Measurements from ENCODE around the gene CATSPERB. TPM values are rescaled to one million over a fixed set of nuclear protein-coding genes. Genes with fewer than 3 reads are reported as not detected.

Gene CATSPERB
- total RNA-seq, 4 donors from 2014 or later, result 0.11 to 2.9 (median 0.91) TPM

- intact Hi-C loops (cut with DNase I), result no loop called here
- no peaks in the 10 kb centered on the region for H3K9me3 ChIP-seq
- 67% methylated on average over 2 of the region's 2 CpGs for WGBS
- H3K4me3 ChIP-seq, result no peak overlapping the region
- DNase-seq (ENCODE audit: extremely low spot score), result no peak
- TF ChIP-seq EP300 (IDR thresholded peaks at IDR 0.05) (no peak), POLR2AphosphoS5 (IDR thresholded peaks at IDR 0.05) (no peak), POLR2A (IDR thresholded peaks at IDR 0.05; ENCODE audit: low read depth) (no peak), CTCF (IDR thresholded peaks at IDR 0.05) (no peak)
- H3K4me1 ChIP-seq, result no peaks in the 10 kb centered on the region
- no peaks in the 10 kb centered on the region for H3K27me3 ChIP-seq
- H3K36me3 ChIP-seq, result no peaks in the 10 kb centered on the region
- H3K27ac ChIP-seq (replicated peaks in 1 of 4), result no peak overlapping the region
These were observed 38.3 kb upstream of the CATSPERB start for GRCh38 chr14:91770185-91770584.

- 47% methylated on average over 4 of the region's 4 CpGs for whole genome bisulfite sequencing
- intact Hi-C loops (cut with DNase I), result no loop called here
- Histone ChIP-seq H3K4me3 (no peak overlapping the region), H3K9me3 (peaks cover 0 to 8% (median 4%) of the 10 kb centered on the region in 4 donors), H3K36me3 (no peaks in the 10 kb centered on the region), H3K27ac (replicated peaks in 1 of 4) (no peak overlapping the region), H3K27me3 (no peaks in the 10 kb centered on the region), H3K4me1 (peaks cover 0 to 24% (median 10%) of the 10 kb centered on the region in 4 donors)
- no peak for TF ChIP-seq CTCF (IDR thresholded peaks at IDR 0.05)
- TF ChIP-seq POLR2A (IDR thresholded peaks at IDR 0.05; ENCODE audit: low read depth), result no peak
- TF ChIP-seq EP300 (IDR thresholded peaks at IDR 0.05), result no peak
- no peak for TF ChIP-seq POLR2AphosphoS5 (IDR thresholded peaks at IDR 0.05)
- no peak for DNase-seq (ENCODE audit: extremely low spot score)
These were observed 23.8 kb upstream of the CATSPERB start for GRCh38 chr14:91755570-91756295.

GRCh38 chr14:91754819-91755218 lies 22.9 kb upstream of the CATSPERB start:
- Histone ChIP-seq H3K9me3 (no peaks in the 10 kb centered on the region), H3K4me3 (no peak overlapping the region), H3K27ac (replicated peaks in 1 of 4) (no peak overlapping the region), H3K4me1 (peaks cover 0 to 24% (median 10%) of the 10 kb centered on the region in 4 donors), H3K36me3 (no peaks in the 10 kb centered on the region), H3K27me3 (no peaks in the 10 kb centered on the region)
- WGBS, result 29% methylated on average over 1 of the region's 1 CpG
- DNase-seq (ENCODE audit: extremely low spot score), result no peak
- TF ChIP-seq POLR2AphosphoS5 (IDR thresholded peaks at IDR 0.05) (no peak), POLR2A (IDR thresholded peaks at IDR 0.05; ENCODE audit: low read depth) (no peak)
- intact Hi-C loops (cut with DNase I), result no loop called here

- Histone ChIP-seq H3K36me3 (no peaks in the 10 kb centered on the region), H3K4me3 (no peak overlapping the region), H3K27me3 (no peaks in the 10 kb centered on the region), H3K27ac (replicated peaks in 1 of 4) (no peak overlapping the region), H3K4me1 (peaks cover 0 to 24% (median 10%) of the 10 kb centered on the region in 4 donors), H3K9me3 (no peaks in the 10 kb centered on the region)
- intact Hi-C loops (cut with DNase I), result no loop called here
- DNase-seq (ENCODE audit: extremely low spot score), result no peak
- WGBS, result 81% methylated on average over 1 of the region's 1 CpG
- TF ChIP-seq EP300 (IDR thresholded peaks at IDR 0.05), result no peak
- no peak for TF ChIP-seq CTCF (IDR thresholded peaks at IDR 0.05)
- no peak for TF ChIP-seq POLR2AphosphoS5 (IDR thresholded peaks at IDR 0.05)
- no peak for TF ChIP-seq POLR2A (IDR thresholded peaks at IDR 0.05; ENCODE audit: low read depth)
These were observed 22.3 kb upstream of the CATSPERB start for GRCh38 chr14:91754185-91754584.

- intact Hi-C loops (cut with DNase I), result no loop called here
- Histone ChIP-seq H3K27me3 (no peaks in the 10 kb centered on the region), H3K4me1 (peaks cover 0 to 24% (median 10%) of the 10 kb centered on the region in 4 donors), H3K36me3 (no peaks in the 10 kb centered on the region), H3K9me3 (no peaks in the 10 kb centered on the region), H3K4me3 (no peak overlapping the region), H3K27ac (replicated peaks in 1 of 4) (peak overlapping the region in 2 of 4 donors; percentile 1 to 11)
- WGBS, result 68% methylated on average over 4 of the region's 4 CpGs
- no peak for DNase-seq (ENCODE audit: extremely low spot score)
- TF ChIP-seq CTCF (IDR thresholded peaks at IDR 0.05), result no peak
- no peak for TF ChIP-seq POLR2AphosphoS5 (IDR thresholded peaks at IDR 0.05)
- no peak for TF ChIP-seq EP300 (IDR thresholded peaks at IDR 0.05)
- no peak for TF ChIP-seq POLR2A (IDR thresholded peaks at IDR 0.05; ENCODE audit: low read depth)
These were observed 21.7 kb upstream of the CATSPERB start for GRCh38 chr14:91753501-91754128.

Data from esophagus muscularis mucosa (tissue), 4 donors.